HG03575 (cell line): ENCODE measurements around the gene EME1.
"Not testable (repeated sequence)": the region's sequence is repeated elsewhere in the genome, so short reads cannot be mapped to it uniquely, and the experiment has no call there.

Source experiments
- ATAC-seq: cut with Tn5 transposase; IDR thresholded peaks from one replicate; pipeline ENCODE4 v1.9.1; 2021; ENCODE audit not compliant: unreplicated experiment, insufficient number of reproducible peaks, low FRiP score; ENCODE audit errors: extremely low read depth

The EME1 gene

DNA sequence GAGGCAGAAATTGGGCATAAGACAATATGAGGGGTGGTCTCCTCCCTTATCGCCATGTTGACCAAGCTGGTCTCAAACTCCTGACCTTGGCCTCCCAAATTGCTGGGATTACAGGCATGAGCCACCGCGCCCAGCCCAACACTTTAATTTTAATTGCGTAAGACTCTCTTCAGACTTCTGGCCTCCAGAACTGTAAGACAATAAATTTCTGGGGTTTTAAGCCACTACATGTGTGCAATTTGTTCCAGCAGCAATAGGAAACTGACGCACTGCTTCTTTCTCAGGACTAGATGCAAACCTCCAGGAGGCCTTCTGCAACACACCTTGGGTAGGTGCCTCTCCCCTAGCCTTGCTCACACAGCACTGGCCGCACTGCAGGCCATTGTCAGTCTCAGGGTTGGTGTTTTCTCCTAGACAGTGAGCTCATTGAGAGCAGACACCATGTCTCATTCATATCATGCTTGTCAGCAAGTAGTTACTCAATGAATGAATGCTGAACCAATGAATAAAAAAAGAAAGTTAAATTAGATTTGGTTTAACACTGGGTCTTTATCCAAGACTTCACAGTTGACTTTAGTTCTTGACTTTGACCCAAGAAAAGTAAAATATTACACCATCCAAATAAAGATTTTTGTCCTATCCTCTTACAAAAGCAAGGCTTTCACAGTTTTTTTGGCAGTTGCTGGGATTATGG lies 47.5 kb downstream of the EME1 start:
- ATAC-seq, result no peak

DNA sequence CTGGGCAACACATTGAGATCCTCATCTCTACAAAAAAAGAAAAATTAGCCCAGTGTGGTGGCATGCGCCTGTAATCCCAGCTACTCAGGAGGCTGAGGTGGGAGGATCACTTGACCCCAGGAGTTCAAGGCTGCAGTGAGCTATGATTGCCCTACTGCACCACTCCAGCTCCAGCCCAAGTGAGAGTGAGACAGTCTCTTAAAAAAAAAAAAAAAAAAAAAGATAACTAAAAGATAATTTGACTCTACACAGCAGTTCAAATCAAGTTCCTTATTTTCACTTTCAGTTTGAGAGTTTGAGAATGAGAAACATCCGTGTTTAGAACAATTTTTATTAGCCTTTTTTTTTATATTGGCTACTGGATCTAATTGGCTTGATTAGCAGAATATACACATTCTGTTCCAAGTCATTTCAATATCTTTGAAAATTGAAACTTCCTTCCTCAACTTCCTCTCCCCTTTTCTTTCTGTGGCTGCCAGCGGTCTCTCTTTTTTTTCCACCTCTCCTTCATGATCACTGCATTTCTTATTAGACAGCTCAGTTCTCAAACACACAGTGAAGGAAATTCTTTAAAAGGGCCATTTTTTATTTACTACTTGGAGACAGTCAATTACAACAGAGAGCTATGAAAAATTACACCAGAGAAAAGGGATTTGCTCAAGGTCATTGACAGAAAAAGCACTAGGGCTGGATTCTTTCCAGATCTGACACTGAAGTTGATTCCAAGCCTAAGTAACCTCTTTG lies 48.5 kb downstream of the EME1 start:
- ATAC-seq, result no peak

DNA sequence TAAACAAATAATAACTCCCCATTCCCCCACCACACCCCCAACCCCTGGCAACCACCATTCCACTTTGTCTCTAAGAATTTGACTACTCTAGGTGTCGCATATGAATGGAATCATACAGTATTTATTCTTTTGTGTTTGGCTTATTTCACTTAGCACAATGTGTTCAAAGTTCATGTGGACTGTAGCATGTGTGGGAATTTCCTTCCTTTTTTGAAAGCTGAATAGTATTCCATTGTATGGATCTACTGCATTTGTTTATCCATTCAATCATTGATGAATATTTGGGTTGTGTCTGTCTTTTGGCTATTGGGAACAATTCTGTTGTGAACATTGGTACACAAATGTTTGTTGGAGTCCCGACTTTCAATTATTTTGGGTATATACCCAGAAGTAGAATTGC lies 49.7 kb downstream of the EME1 start:
- ATAC-seq, result no peak

DNA sequence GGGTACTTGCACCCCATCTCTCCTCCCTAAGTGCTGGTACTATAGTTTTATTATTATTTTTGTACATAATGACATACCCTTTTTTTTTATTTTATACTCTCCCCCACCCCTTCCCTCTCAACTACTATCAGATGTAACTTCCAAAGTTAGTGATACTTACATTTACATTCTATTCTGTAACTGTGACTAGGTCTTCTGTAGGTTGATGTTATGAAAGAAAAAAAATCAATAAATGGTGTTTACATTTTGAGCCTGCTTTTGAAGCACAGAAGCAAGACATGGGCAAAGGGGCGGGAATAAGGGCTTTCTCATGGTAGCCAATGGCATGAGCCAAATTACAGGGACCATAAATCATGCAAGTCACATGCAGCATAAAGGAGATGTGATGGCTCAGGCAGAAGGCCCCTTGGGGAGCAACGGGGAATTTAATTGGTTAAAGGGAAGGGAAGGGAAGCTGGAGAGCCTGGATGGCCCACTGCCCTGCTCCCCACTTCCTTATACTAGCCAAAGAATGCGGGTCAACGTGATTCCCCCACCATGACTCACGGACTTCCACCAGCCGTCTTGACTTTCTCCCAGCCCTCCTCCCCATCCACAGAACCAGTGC lies 50.6 kb downstream of the EME1 start:
- ATAC-seq, result no peak

DNA sequence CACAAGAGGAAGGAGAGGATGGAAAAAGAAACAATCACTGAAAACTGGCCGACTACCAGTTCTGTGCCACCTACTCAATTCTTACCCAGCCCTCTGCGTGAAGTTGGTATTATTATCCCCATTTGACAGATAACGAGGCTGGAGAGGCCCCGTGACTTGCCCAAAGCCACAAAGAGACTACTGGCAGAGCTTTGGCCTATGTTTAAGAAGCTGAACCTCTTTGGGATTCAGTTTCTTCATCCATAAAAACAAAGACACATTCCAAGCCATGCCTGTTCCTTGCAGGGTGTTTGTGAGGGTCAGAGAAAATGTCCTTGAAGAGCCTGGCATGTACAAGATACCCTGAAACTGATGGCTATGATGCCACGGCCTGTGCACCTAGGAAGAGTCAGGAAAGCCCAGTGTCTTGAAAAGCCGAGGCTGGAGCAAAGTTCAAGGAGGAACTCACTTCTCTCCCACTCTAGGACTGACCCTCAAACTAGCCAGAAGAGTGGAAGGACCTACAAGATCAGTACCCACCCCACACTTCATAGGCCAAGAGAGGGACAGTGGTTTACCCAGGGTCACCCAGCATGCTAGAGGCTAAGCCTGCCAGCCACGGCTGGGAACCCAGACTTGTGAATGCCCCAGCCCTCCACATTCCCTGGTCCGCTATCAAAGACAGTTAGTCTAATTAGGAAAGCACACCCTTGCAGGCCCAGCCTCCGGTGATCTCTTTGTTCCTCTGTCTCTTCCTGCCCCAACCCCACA lies 51.4 kb downstream of the EME1 start:
- no peak for ATAC-seq

DNA sequence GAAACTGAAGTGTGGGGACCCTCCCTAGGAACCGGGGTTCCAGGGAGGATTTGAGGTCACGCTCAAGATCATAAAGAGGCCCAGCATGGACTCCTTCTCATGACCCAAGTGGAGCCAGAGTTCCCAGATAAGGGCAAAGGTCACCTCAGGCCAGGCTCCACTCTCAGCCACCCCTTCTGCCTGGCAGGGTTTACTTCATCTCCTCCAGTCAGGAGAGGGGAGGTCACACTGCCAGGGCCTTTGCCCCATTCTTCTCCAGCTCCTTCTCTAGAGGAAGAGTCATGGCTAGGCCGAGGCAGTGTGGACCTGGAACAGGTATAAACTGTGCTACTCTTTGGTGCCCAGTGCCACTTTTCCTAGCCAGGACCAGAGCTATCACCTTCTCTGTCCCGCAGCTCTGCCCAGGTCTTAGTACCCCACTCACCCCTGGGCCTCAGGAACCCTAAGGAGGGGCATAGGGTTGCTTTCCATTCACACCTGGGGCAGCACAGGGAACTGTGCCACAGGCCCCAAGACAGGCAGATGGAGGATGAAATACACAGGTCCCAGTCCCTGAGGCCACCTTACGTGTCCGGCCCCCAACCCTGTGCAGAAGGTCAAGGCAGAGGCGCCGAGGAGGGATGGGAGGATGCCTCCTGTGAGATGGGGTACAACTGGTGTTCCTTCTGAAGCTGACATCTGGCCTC lies 52.1 kb downstream of the EME1 start:
- no peak for ATAC-seq

DNA sequence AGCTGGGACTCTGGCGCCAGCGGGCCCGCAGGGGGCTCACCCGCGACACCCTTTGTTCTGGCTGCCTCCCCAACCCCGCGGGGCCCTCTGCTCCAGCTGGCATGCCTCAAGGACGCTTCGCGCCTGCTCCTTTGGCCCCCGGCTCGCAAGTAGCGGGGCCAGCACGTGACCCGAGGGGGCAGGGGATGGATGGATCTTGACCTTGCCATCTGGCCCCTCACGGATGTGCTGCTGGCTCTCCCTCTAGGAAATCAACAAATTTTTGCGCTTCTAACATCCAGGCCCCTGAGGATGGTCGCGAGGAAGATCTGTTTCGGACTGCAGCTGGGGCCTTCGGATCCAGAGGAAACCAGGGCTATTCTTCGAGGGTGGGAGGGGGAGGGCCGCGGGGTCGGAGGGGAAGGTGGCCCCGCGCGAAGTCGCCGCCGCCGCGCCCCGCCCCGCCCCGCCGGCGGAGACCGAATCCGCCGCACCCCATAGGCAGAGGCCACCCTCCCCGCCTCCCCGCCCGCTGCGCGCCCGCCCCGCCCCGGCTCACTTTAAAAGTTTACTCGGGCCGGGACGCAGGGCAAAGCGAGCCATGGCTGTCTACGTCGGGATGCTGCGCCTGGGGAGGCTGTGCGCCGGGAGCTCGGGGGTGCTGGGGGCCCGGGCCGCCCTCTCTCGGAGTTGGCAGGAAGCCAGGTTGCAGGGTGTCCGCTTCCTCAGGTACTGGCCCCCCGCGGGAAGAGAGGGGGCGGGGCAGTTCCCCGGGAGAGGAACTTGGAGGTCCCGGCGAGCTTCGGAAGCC lies 52.8 kb downstream of the EME1 start, which contains the start of gene ACSF2:
TSS of gene ACSF2 (plus strand) at position 537 of the 790 bp plus-strand sequence. CDS start at position 581, 44 bp downstream.
- ATAC-seq, result no peak

DNA sequence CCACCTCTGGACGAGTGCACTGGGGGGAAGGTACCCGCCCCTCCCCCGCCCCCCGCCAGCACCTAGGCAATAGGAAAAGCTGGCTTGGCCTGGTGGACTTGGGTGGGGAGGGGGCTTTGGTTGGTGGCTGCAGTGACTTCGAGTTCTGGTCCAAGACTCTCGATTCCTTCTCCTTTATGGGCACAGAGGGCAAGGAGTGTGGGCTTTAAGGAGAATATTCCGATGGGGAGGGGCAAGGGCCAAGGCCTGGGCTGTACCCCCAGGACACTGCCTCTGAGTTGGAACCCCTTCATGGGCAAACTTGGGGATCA lies 53.4 kb downstream of the EME1 start:
- no peak for ATAC-seq

DNA sequence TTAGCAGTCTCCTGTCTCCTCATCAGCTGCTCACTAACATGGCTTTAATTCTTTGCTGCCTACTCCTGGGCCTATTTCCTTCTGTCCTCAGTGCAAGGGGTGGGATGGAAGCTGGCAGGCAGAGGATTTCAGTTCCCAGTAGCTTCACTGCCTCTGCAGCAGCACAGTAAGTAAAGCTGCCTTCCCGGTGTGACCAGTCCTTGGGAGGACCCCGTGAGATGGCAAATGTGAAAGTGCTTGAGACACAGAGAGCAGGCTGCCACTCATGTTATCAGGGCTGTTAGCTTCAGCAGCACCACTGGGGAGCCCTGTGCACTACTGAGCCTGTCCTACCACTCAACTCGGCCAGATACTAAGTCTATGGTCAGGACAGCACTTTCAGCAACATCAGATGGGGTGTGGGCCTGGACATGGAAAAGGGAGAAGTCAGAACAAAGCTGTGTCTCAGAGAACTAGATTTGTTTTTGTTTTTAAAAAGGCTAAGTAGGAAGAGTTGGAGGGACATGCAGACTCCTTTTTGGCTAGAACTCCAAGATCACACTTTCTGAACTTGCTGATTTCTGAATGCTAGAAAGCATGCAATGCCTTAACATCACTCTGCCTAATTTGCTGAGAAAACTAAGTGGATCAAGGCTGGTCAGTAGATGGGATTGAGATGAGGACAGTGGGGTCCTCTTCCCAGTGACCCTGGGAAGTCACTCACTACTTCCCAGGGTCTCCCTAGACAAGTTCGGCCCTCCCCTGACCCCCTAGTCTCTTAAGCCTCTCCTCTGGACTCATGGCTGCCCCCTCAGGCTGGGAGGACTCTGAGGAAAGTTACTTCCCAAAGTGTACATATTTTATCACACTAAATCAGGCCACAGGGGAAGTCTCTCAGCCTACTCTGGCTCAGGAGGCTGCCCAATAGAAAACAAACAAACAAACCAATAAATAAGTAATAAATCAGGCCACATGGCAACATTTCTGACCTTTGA lies 54.1 kb downstream of the EME1 start:
- ATAC-seq, result no peak

DNA sequence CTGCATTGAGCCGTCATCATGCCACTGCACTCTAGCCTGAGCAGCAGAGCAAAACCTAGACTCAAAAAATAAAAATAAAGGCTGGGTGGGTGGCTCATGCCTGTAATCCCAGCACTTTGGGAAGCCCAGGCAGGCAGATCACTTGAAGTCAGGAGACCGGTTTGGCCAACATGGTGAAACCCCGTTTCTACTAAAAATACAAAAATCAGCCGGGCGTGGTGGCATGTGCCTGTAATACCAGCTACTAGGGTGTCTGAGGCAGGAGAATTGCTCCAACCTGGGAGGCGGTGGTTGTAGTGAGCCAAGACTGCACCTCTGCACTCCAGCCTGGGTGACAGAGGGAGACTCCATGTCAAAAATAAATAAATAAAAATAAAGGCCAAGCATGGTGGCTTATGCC lies 55.1 kb downstream of the EME1 start:
- ATAC-seq, result not testable (repeated sequence)

DNA sequence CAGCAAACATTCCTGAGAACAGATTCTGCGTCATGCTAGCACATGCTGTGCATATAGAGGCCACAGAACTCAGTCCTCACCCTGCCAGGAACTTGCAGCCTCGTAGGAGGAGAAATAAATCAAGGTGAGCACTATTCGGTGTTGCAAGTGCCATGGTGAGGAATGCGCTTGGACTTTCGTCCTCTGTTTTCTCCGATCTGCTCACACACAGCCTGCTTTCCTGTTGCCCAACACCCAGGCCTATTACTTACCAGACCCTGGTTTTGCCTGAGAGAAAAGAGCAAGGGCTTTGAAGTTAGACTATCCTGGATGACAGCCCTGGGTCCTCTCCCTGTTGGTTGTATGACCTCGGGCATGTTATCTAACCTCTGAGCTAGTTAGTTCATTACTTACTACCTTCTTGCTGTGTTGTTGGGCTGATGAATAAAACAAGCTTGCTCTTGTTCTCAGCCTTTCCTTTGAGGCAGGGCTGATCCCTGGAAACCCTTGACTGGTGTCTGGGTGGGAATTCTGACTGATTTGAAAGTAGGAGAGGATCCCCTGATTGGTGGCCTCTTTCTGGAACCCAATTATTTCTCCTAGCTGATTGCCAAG lies 55.9 kb downstream of the EME1 start:
- no peak for ATAC-seq

DNA sequence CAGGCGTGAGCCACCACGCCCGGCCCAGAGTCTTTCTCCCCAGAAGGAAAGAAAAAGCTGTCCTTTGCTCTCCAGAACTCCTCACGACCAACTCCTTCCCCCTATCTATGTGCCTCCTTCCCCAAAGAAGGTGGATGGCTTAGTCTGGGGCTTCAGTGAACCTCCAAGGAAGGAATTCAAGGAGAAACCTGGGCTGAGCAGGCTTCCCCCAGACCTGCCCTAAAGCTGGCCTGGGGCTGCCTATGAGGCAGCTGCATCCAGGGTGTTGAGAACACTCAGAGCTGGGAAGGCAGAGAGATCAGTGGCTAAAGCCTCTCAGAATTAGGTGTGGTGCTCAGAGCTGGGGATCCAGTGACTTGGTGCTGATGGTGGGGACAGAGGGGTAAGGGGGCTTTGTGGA lies 56.8 kb downstream of the EME1 start:
- ATAC-seq, result no peak
